DOHH2 (cell line): ENCODE measurements around the gene MTTP.

Experiments
- EZH2phosphoT487 ChIP-seq: fragments of 200-600 bp; sonication (generic); IDR thresholded peaks from 2 replicates; pipeline ENCODE4 v1.6.1; 2017; ENCODE audit warnings: borderline replicate concordance, mild to moderate bottlenecking, antibody characterized with exemption, low read length, moderate library complexity, mixed read lengths
- TF ChIP-seq, protein P1 (sequence below): fragments of 200-600 bp; sonication (generic); IDR thresholded peaks from one replicate; pipeline ENCODE4 v1.5.1; 2014; ENCODE audit warnings: antibody characterized with exemption, mild to moderate bottlenecking, low read depth, low read length; ENCODE audit not compliant: poor library complexity, severe bottlenecking

DNA sequence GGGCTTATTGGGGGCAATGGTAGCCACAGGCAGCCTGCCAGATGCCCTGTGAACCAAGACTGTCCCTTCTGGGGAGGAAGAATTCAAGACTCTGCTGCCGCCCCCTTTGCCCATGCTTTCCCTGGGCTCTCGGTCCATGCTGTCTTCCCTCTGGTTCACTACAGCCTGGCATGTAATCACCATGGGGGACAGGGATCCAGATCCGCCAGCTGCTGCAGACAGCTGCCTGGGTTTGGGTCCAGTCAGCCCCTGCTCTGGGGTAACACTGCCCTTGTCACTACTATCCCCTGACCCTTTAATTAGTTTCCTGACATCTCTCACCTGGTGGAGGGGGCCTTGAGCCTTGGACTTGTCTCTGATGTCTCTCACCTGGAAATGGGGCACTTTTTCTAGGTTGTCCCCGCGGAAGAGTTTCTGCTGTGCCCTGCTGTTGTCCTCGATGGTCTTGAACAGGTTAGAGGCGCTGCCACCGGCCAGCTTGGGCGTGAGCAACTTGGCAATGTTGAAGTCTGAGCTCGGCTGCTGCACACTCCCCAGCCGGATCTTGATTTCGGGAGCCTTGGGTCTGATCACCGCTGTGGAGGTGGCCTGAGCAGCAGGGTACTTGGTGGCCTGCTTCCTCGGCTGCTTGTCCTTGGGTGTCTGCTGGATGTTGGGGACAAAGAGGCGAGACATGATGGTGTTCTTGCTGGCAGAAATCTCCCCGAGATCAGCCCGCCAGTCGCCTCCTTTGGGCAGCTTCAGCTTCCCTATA, 76.6 kb downstream of the MTTP start:
- TF ChIP-seq, protein P1, sequence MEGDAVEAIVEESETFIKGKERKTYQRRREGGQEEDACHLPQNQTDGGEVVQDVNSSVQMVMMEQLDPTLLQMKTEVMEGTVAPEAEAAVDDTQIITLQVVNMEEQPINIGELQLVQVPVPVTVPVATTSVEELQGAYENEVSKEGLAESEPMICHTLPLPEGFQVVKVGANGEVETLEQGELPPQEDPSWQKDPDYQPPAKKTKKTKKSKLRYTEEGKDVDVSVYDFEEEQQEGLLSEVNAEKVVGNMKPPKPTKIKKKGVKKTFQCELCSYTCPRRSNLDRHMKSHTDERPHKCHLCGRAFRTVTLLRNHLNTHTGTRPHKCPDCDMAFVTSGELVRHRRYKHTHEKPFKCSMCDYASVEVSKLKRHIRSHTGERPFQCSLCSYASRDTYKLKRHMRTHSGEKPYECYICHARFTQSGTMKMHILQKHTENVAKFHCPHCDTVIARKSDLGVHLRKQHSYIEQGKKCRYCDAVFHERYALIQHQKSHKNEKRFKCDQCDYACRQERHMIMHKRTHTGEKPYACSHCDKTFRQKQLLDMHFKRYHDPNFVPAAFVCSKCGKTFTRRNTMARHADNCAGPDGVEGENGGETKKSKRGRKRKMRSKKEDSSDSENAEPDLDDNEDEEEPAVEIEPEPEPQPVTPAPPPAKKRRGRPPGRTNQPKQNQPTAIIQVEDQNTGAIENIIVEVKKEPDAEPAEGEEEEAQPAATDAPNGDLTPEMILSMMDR: no peak
- no peak for TF ChIP-seq EZH2phosphoT487
